ENCODE measurements around the gene SEZ6. TPM values are rescaled to one million over a fixed set of nuclear protein-coding genes. Genes with fewer than 3 reads are reported as not detected.

Gene SEZ6
- total RNA-seq, 1 experiment from 2014 or later = not detected

- Histone ChIP-seq H3K4me3 (ENCODE audit: low read depth in 2 of 2, low read length in 2 of 2) (no peak overlapping the region), H3K27ac (ENCODE audit: low read length) (no peak overlapping the region), H3K9me3 (ENCODE audit: control insufficient read depth, insufficient read depth, low read depth, low read length) (no peaks in the 10 kb centered on the region), H3K36me3 (ENCODE audit: control insufficient read depth, insufficient read depth, low read length) (no peaks in the 10 kb centered on the region), H3K4me1 (ENCODE audit: control insufficient read depth, insufficient read depth, low read length) (peaks cover 6% of the 10 kb centered on the region; the same call in 1 of the 2 replicates), H3K27me3 (ENCODE audit: control insufficient read depth, insufficient read depth, low read length) (peaks cover 27% of the 10 kb centered on the region)
- intact Hi-C loops (cut with micrococcal nuclease; ENCODE audit: unreplicated experiment) = no loop called here
- ChIA-PET POLR2A (no interaction called here), CTCF (no interaction called here)
- ATAC-seq (no peak), DNase-seq (ENCODE audit: low read depth, low spot score) (no peak)
- no TSS peak for BruUV-seq (replicated peaks)
- TF ChIP-seq SIN3A (IDR thresholded peaks at IDR 0.05; ENCODE audit: borderline replicate concordance, insufficient read depth, low read depth, low read length) (no peak), REST (IDR thresholded peaks at IDR 0.05; ENCODE audit: insufficient read depth in 1 of 2, low read depth in 2 of 2, low read length in 1 of 2) (no peak), POLR2AphosphoS5 (IDR thresholded peaks at IDR 0.05; ENCODE audit: low read depth, low read length) (no peak), TCF7L2 (IDR thresholded peaks at IDR 0.05; ENCODE audit: low read depth, low read length) (no peak), CTCF (IDR thresholded peaks at IDR 0.05) (no peak)
- in situ Hi-C loops (cut with HindIII; ENCODE audit: low pct_unique_long_range_greater_than_20kb, low sequenced_read_pairs) = no loop called here
Measured at GRCh38 chr17:29024316-29024952, 18.6 kb upstream of the SEZ6 start.

- ChIA-PET CTCF (no interaction called here), POLR2A (no interaction called here)
- BruUV-seq (replicated peaks) = no TSS peak
- Histone ChIP-seq H3K27ac (ENCODE audit: low read length) (no peak overlapping the region), H3K36me3 (ENCODE audit: control insufficient read depth, insufficient read depth, low read length) (no peaks in the 10 kb centered on the region), H3K4me3 (ENCODE audit: low read depth in 2 of 2, low read length in 2 of 2) (no peak overlapping the region), H3K9me3 (ENCODE audit: control insufficient read depth, insufficient read depth, low read depth, low read length) (no peaks in the 10 kb centered on the region), H3K4me1 (ENCODE audit: control insufficient read depth, insufficient read depth, low read length) (peaks cover 8% of the 10 kb centered on the region; the same call in 1 of the 2 replicates), H3K27me3 (ENCODE audit: control insufficient read depth, insufficient read depth, low read length) (peaks cover 27% of the 10 kb centered on the region)
- intact Hi-C loops (cut with micrococcal nuclease; ENCODE audit: unreplicated experiment) (no loop called here), in situ Hi-C loops (cut with HindIII; ENCODE audit: low pct_unique_long_range_greater_than_20kb, low sequenced_read_pairs) (no loop called here)
- ATAC-seq (no peak), DNase-seq (ENCODE audit: low read depth, low spot score) (no peak)
- TF ChIP-seq SIN3A (IDR thresholded peaks at IDR 0.05; ENCODE audit: borderline replicate concordance, insufficient read depth, low read depth, low read length) (no peak), CTCF (IDR thresholded peaks at IDR 0.05) (no peak)
Measured at GRCh38 chr17:29022074-29022473, 16.2 kb upstream of the SEZ6 start.

Data from Panc1 (cell line).